HepG2 (cell line): ENCODE results near the gene IL6ST. TPM values are rescaled to one million over a fixed set of nuclear protein-coding genes. Genes with fewer than 3 reads are reported as not detected.
"Not testable (repeated sequence)": the region's sequence is repeated elsewhere in the genome, so short reads cannot be mapped to it uniquely, and the experiment has no call there.

Source experiments
- ATAC-seq: fragments of 200-7000 bp; cut with Tn5 transposase; 3 replicates; pipeline ENCODE4 v1.9.1; 2020; ENCODE audit warnings: mild to moderate bottlenecking, moderate library complexity
- BruUV-seq: library from RNA; stranded (reverse); fragments of 400-500 nt; replicated peaks from 2 replicates; lab custom pipeline; 2021; lab: Mats Ljungman, UMichigan
- CTCF ChIA-PET: fragments of 300-600 bp; formaldehyde crosslinking; extraction: SDS; loops from one replicate; lab custom pipeline; 2021; ENCODE audit warnings: low total read pairs, inconsistent platforms, low intra/inter-chr PET ratio; lab: Yijun Ruan, JAX
- POLR2A ChIA-PET: fragments of 350-600 bp; sonication (Branson Sonifier 250); formaldehyde crosslinking; loops from one replicate; lab custom pipeline; 2020; ENCODE audit warnings: antibody characterized with exemption, inconsistent platforms; lab: Yijun Ruan, JAX
- DNase-seq: peaks from one replicate; pipeline ENCODE4 v3.0.0-alpha.2; 2015; ENCODE audit warnings: low spot score
- FAIRE-seq: peaks from 3 replicates; lab custom pipeline; 2011; peaks lifted over from hg19 to GRCh38; lab: Jason Lieb, UNC
- H2AFZ ChIP-seq: one replicate; pipeline ENCODE4 v1.6.1; 2011; ENCODE audit warnings: low read length, inconsistent platforms
- H3K27ac ChIP-seq: fragments of 300-600 bp; 3 replicates; pipeline ENCODE4 v1.8.0; 2011; ENCODE audit warnings: mixed run types, mild to moderate bottlenecking, mixed read lengths, low read length, inconsistent platforms; ENCODE audit not compliant: insufficient read depth; ENCODE audit errors: extremely low read length
- H3K27me3 ChIP-seq, 2 experiments: fragments of 200-600 bp in 1 of 2; 2 replicates in 1 of 2; 3 replicates in 1 of 2; pipeline versions ENCODE4 v1.6.0 to v1.8.0; 2011; ENCODE audit warnings: low read length in 2 of 2, mild to moderate bottlenecking in 2 of 2, moderate library complexity in 2 of 2, inconsistent platforms in 1 of 2; ENCODE audit not compliant: insufficient read depth in 2 of 2, control insufficient read depth in 1 of 2
- H3K36me3 ChIP-seq, 2 experiments: fragments of 200-600 bp in 1 of 2; replicated peaks in 1 of 2; 2 replicates in 1 of 2; 3 replicates in 1 of 2; pipeline versions ENCODE4 v1.5.1 to v1.8.0; 2011; ENCODE audit warnings: low read length in 2 of 2, inconsistent platforms in 1 of 2; ENCODE audit not compliant: insufficient read depth in 2 of 2, control insufficient read depth in 1 of 2
- H3K4me1 ChIP-seq: 2 replicates; pipeline ENCODE4 v1.5.1; 2012; ENCODE audit warnings: low read length, inconsistent platforms; ENCODE audit not compliant: insufficient read depth
- H3K4me2 ChIP-seq: 2 replicates; pipeline ENCODE4 v1.6.0; 2011; ENCODE audit warnings: low read depth, low read length, inconsistent platforms
- H3K4me3 ChIP-seq, 3 experiments: fragments of 200-600 bp in 1 of 3; sonication (generic), shearing (Covaris generic) in 1 of 3; replicated peaks in 1 of 3; 2 replicates each; pipeline ENCODE4 v1.5.1; 2011 to 2016; ENCODE audit warnings: low read length in 3 of 3, inconsistent platforms in 2 of 3, low read depth in 2 of 3, mild to moderate bottlenecking in 2 of 3, control low read depth in 1 of 3, mixed read lengths in 1 of 3; ENCODE audit not compliant: insufficient read depth in 1 of 3
- H3K79me2 ChIP-seq: one replicate; pipeline ENCODE4 v1.6.1; 2011; ENCODE audit warnings: low read length, inconsistent platforms; ENCODE audit not compliant: insufficient read depth
- H3K9ac ChIP-seq: 2 replicates; pipeline ENCODE4 v1.6.0; 2011; ENCODE audit warnings: mild to moderate bottlenecking, low read depth, low read length, inconsistent platforms; ENCODE audit not compliant: insufficient read depth
- H3K9me3 ChIP-seq: 2 replicates; pipeline ENCODE4 v1.5.1; 2012; ENCODE audit warnings: mild to moderate bottlenecking, low read length
- H4K20me1 ChIP-seq: 2 replicates; pipeline ENCODE4 v1.6.0; 2011; ENCODE audit warnings: inconsistent platforms, mild to moderate bottlenecking, low read length, moderate library complexity; ENCODE audit not compliant: insufficient read depth
- CEBPG ChIP-seq: IDR thresholded peaks from 2 replicates; pipeline ENCODE4 v1.6.1; 2016
- CSRNP1 ChIP-seq: sonication (generic); formaldehyde crosslinking; IDR thresholded peaks from 2 replicates; pipeline ENCODE4 v1.8.1; 2023; ENCODE audit warnings: mild to moderate bottlenecking, missing genetic modification reagents
- HDAC2 ChIP-seq: sonication (generic); formaldehyde crosslinking; IDR thresholded peaks from 2 replicates; pipeline ENCODE4 v1.4.0; 2020; ENCODE audit warnings: missing genetic modification reagents
- KDM1A ChIP-seq: IDR thresholded peaks from 2 replicates; pipeline ENCODE4 v1.6.1; 2016; ENCODE audit warnings: missing compliant biosample characterization
- MTA1 ChIP-seq: sonication (generic); formaldehyde crosslinking; IDR thresholded peaks from 2 replicates; pipeline ENCODE4 v1.4.0; 2020; ENCODE audit warnings: missing genetic modification reagents, mild to moderate bottlenecking, borderline replicate concordance
- NR2F6 ChIP-seq, 2 experiments: IDR thresholded peaks; 2 replicates each; pipeline ENCODE4 v1.6.1; 2016; ENCODE audit warnings: antibody characterized with exemption in 1 of 2, mild to moderate bottlenecking in 1 of 2
- POGZ ChIP-seq: sonication (generic); formaldehyde crosslinking; IDR thresholded peaks from 2 replicates; pipeline ENCODE4 v1.4.0; 2020; ENCODE audit warnings: mild to moderate bottlenecking, missing genetic modification reagents
- RCOR2 ChIP-seq: IDR thresholded peaks from 2 replicates; pipeline ENCODE4 v1.6.1; 2016; ENCODE audit warnings: missing biosample characterization, missing genetic modification reagents
- RXRB ChIP-seq: IDR thresholded peaks from 2 replicates; pipeline ENCODE4 v1.6.1; 2016; ENCODE audit warnings: borderline replicate concordance, missing genetic modification reagents, missing compliant biosample characterization
- SOX13 ChIP-seq, 3 experiments: fragments of 450-650 bp in 1 of 3; sonication (generic) in 1 of 3; formaldehyde crosslinking in 1 of 3; IDR thresholded peaks in 2 of 3; conservative IDR thresholded peaks in 1 of 3; 2 replicates each; pipeline versions ENCODE4 v1.5.0 to v1.6.1; 2016 to 2020; ENCODE audit warnings: antibody characterized with exemption in 1 of 3, mild to moderate bottlenecking in 1 of 3, missing compliant biosample characterization in 1 of 3, missing genetic modification reagents in 1 of 3, moderate library complexity in 1 of 3
- SRF ChIP-seq: IDR thresholded peaks from 2 replicates; pipeline ENCODE4 v1.6.1; 2011; ENCODE audit warnings: mild to moderate bottlenecking, low read depth, low read length, moderate library complexity
- TBX2 ChIP-seq: sonication (generic); formaldehyde crosslinking; IDR thresholded peaks from 2 replicates; pipeline ENCODE4 v1.5.0; 2020; ENCODE audit warnings: missing genetic modification reagents, mild to moderate bottlenecking, borderline replicate concordance
- ZFX ChIP-seq: sonication (generic); formaldehyde crosslinking; IDR thresholded peaks from 2 replicates; pipeline ENCODE4 v1.4.0; 2020; ENCODE audit warnings: mild to moderate bottlenecking, low read depth, missing genetic modification reagents, moderate library complexity
- ZMYM4 ChIP-seq: sonication (generic); formaldehyde crosslinking; IDR thresholded peaks from 2 replicates; pipeline ENCODE4 v1.8.1; 2023; ENCODE audit warnings: mild to moderate bottlenecking, missing genetic modification reagents
- ZNF124 ChIP-seq: sonication (generic); formaldehyde crosslinking; IDR thresholded peaks from 2 replicates; pipeline ENCODE4 v1.4.0; 2020; ENCODE audit warnings: missing genetic modification reagents
- ZNF687 ChIP-seq: sonication (generic); formaldehyde crosslinking; IDR thresholded peaks from 2 replicates; pipeline ENCODE4 v1.5.1; 2020; ENCODE audit warnings: mild to moderate bottlenecking, missing genetic modification reagents, moderate library complexity
- ZNF747 ChIP-seq: sonication (generic); formaldehyde crosslinking; IDR thresholded peaks from 2 replicates; pipeline ENCODE4 v1.8.1; 2023; ENCODE audit warnings: missing genetic modification reagents, mild to moderate bottlenecking, borderline replicate concordance
- WGBS: methylation state at CpG from one replicate; pipeline ENCODE4 v1.1.6; 2017; ENCODE audit warnings: low lambda C conversion rate; 5-methylcytosine and 5-hydroxymethylcytosine counted together
- in situ Hi-C: cut with HindIII; loops from 2 replicates; pipeline ENCODE4 v1.10.0; 2017; ENCODE audit warnings: low pct_unique_long_range_greater_than_20kb; ENCODE audit not compliant: extremely low pct_ligation_motif_present
- intact Hi-C: fragments of 100-400 bp; cut with micrococcal nuclease; formaldehyde crosslinking; loops from one replicate; pipeline ENCODE4 v1.10.0; 2022; ENCODE audit not compliant: unreplicated experiment
- polyA plus RNA-seq, 8 experiments: library from polyadenylated mRNA; depleted of rRNA in 3 of 8; stranded (reverse) in 7 of 8; unstranded in 1 of 8; fragments of >200 nt; fragmentation: Illumina TruSeq in 4 of 8; extraction: Trizol in 4 of 8; gene quantifications; 2 replicates each; pipeline versions ENCODE4 v1.2.1 to v1.2.3, GENCODE V29; 2011 to 2016; ENCODE audit warnings: low read depth in 4 of 8, missing spikeins in 1 of 8, mixed read lengths in 1 of 8; ENCODE audit not compliant: insufficient read depth in 1 of 8
- total RNA-seq, 5 experiments: library from RNA; depleted of rRNA; stranded (reverse); fragments of >200 nt; fragmentation: Illumina TruSeq; extraction: Trizol; gene quantifications; 2 replicates each; pipeline ENCODE4 v1.2.3, GENCODE V29; 2016; ENCODE audit warnings: low read depth in 1 of 5

IL6ST gene
- total and polyA plus RNA-seq, 2 of the 13 experiments (the other 11 are each of a cell fraction or from before 2014, with no cell fraction given): 66.6 to 166 TPM

GRCh38 chr5:56029871-56030630, 35.3 kb upstream of the IL6ST start:
- Histone ChIP-seq H3K4me2 (peak overlapping the region; percentile 16), H3K27ac (peak overlapping the region; percentile 68), H3K4me1 (peaks cover 43% of the 10 kb centered on the region), H3K9ac (0 out of 2 replicates have a peak overlapping the region, but pooled peaks have one; percentile 10)
- H4K20me1 ChIP-seq; CTCF ChIA-PET; H3K9me3 ChIP-seq; in situ Hi-C loops; H3K4me3 ChIP-seq; H3K36me3 ChIP-seq; H3K79me2 ChIP-seq; H2AFZ ChIP-seq; BruUV-seq; H3K27me3 ChIP-seq; FAIRE-seq; TF ChIP-seq SOX13 (IDR thresholded peaks at IDR 0.05): not testable (repeated sequence)
- intact Hi-C loops: loop anchor here (5.0 kb wide), 1 partner anchor 38 kb away; the partner anchor contains the start of gene IL6ST
- 65% methylated on average over 6 of the region's 7 CpGs for WGBS
- POLR2A ChIA-PET: interaction anchor here (2.1 kb wide), 1 partner anchor 94 kb away, joined by 6 read pairs; no protein-coding TSS in a partner anchor
- peak; percentile 58 for ATAC-seq
- peak; percentile 60 for DNase-seq
- TF ChIP-seq POGZ (0 out of 2 replicates have a peak, but pooled peaks have one; percentile 12), ZFX (peak; percentile 51), HDAC2 (CRISPR knock-in tag) (peak; percentile 31; the same call in 1 of the 2 replicates), ZNF124 (peak; percentile 13; the same call in 1 of the 2 replicates), SOX13 (CRISPR knock-in tag; conservative IDR thresholded peaks at IDR 0.05 in 1 of 2, IDR thresholded peaks at IDR 0.05 in 1 of 2) (0 out of 4 replicates have a peak, but pooled peaks of 1 of the 2 experiments have one; percentile 22), CEBPG (CRISPR knock-in tag) (peak; percentile 54; the same call in 1 of the 2 replicates), MTA1 (CRISPR knock-in tag) (0 out of 2 replicates have a peak, but pooled peaks have one; percentile 33), RCOR2 (CRISPR knock-in tag) (0 out of 2 replicates have a peak, but pooled peaks have one; percentile 40), ZMYM4 (CRISPR knock-in tag) (peak; percentile 64), ZNF747 (CRISPR knock-in tag) (0 out of 2 replicates have a peak, but pooled peaks have one; percentile 42), RXRB (CRISPR knock-in tag) (0 out of 2 replicates have a peak, but pooled peaks have one; percentile 5), KDM1A (CRISPR knock-in tag) (0 out of 2 replicates have a peak, but pooled peaks have one; percentile 15), ZNF687 (CRISPR knock-in tag) (peak; percentile 46; the same call in 1 of the 2 replicates), TBX2 (CRISPR knock-in tag) (peak; percentile 46; the same call in 1 of the 2 replicates), SRF (peak; percentile 39; the same call in 1 of the 2 replicates), CSRNP1 (peak; percentile 29; the same call in 1 of the 2 replicates), NR2F6 (IDR thresholded peaks at IDR 0.05) (peak; percentile 67; the same call in 1 of the 2 replicates), NR2F6 (CRISPR knock-in tag; IDR thresholded peaks at IDR 0.05) (peak; percentile 9; the same call in 1 of the 2 replicates)
